Activated CD8-positive, alpha-beta T cell treated with anti-CD3 and anti-CD28 coated beads for 36 hours (primary cell): ENCODE results near the gene KDM5B. TPM values are rescaled to one million over a fixed set of nuclear protein-coding genes. Genes with fewer than 3 reads are reported as not detected.
"Not testable (repeated sequence)": the region's sequence is repeated elsewhere in the genome, so short reads cannot be mapped to it uniquely, and the experiment has no call there.

Experiments used
- ATAC-seq: fragments of 200-7000 bp; cut with Tn5 transposase; one replicate; pipeline ENCODE4 v1.10.0; 2021; ENCODE audit warnings: mild to moderate bottlenecking, moderate library complexity
- CTCF ChIA-PET: fragments of 350-600 bp; sonication (Branson Sonifier 250); formaldehyde crosslinking; loops from one replicate; lab custom pipeline; 2021; ENCODE audit warnings: antibody characterized with exemption; lab: Charles Lee
- POLR2A ChIA-PET: fragments of 350-600 bp; sonication (Branson Sonifier 250); formaldehyde crosslinking; loops from one replicate; lab custom pipeline; 2021; ENCODE audit warnings: antibody characterized with exemption; lab: Charles Lee
- DNase-seq: peaks from one replicate; pipeline ENCODE4 v3.0.0-alpha.2; 2020
- H3K27ac Mint-ChIP-seq: one replicate; pipeline ENCODE4 v1.8.0; 2021; ENCODE audit warnings: mild to moderate bottlenecking, mixed read lengths
- H3K27me3 Mint-ChIP-seq: one replicate; pipeline ENCODE4 v1.8.0; 2021; ENCODE audit warnings: mixed read lengths
- H3K36me3 Mint-ChIP-seq: one replicate; pipeline ENCODE4 v1.8.0; 2021; ENCODE audit warnings: low read depth, mixed read lengths
- H3K4me1 Mint-ChIP-seq: one replicate; pipeline ENCODE4 v1.8.0; 2021; ENCODE audit warnings: low read depth, mixed read lengths
- H3K4me3 Mint-ChIP-seq: one replicate; pipeline ENCODE4 v1.8.0; 2021; ENCODE audit warnings: mild to moderate bottlenecking, moderate library complexity, mixed read lengths
- H3K9me3 Mint-ChIP-seq: one replicate; pipeline ENCODE4 v1.8.0; 2021; ENCODE audit warnings: mixed read lengths
- intact Hi-C: fragments of 100-400 bp; cut with micrococcal nuclease; formaldehyde crosslinking; loops from one replicate; pipeline ENCODE4 v1.10.0; 2022
- total RNA-seq, 2 experiments: library from RNA; stranded (reverse); gene quantifications; one replicate each; pipeline ENCODE4 v1.2.3, GENCODE V29; 2021
- TF ChIP-seq, protein P1 (sequence below): fragments of 200-600 bp; IDR thresholded peaks from one replicate; pipeline ENCODE4 v1.8.0; 2022; ENCODE audit warnings: antibody characterized with exemption, mild to moderate bottlenecking

KDM5B gene
- total RNA-seq, 2 experiments from 2014 or later, result 54.8 to 60.3 TPM

DNA sequence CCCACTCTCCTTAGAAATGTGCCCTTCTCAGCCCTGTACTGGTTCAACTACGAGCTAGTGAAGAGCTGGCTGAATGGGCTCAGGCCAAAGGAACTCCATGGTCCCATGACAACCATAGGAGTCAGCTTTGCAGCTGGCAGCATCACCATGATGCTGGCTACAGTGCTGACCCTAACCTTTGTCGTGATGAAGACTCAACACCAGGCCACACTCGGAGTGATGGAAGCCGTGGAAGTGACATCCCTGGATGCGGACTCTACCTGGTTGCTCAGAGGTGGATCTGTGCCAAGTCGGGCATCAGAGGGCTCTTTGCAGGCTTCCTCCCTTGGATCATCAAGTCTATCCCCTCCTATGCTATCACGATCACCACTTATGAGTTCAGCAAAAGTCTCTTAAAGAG lies 11.6 kb downstream of the KDM5B start:
- H3K27me3 Mint-ChIP-seq, result no peaks in the 10 kb centered on the region
- ATAC-seq (no peak), DNase-seq (no peak)
- POLR2A ChIA-PET, result interaction anchor here (0.7 to 1.6 kb wide), 2 partner anchors 9 to 10 kb away, joined by 3 to 5 read pairs; no protein-coding TSS in a partner anchor
- H3K4me1 Mint-ChIP-seq, result peaks cover 43% of the 10 kb centered on the region
- TF ChIP-seq, protein P1, sequence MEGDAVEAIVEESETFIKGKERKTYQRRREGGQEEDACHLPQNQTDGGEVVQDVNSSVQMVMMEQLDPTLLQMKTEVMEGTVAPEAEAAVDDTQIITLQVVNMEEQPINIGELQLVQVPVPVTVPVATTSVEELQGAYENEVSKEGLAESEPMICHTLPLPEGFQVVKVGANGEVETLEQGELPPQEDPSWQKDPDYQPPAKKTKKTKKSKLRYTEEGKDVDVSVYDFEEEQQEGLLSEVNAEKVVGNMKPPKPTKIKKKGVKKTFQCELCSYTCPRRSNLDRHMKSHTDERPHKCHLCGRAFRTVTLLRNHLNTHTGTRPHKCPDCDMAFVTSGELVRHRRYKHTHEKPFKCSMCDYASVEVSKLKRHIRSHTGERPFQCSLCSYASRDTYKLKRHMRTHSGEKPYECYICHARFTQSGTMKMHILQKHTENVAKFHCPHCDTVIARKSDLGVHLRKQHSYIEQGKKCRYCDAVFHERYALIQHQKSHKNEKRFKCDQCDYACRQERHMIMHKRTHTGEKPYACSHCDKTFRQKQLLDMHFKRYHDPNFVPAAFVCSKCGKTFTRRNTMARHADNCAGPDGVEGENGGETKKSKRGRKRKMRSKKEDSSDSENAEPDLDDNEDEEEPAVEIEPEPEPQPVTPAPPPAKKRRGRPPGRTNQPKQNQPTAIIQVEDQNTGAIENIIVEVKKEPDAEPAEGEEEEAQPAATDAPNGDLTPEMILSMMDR, result no peak
- no peak overlapping the region for H3K4me3 Mint-ChIP-seq
- peaks cover 6% of the 10 kb centered on the region for H3K36me3 Mint-ChIP-seq
- no peaks in the 10 kb centered on the region for H3K9me3 Mint-ChIP-seq
- CTCF ChIA-PET, result interaction anchor here (1.3 to 1.4 kb wide), 2 partner anchors 10 to 56 kb away, joined by 3 read pairs; no protein-coding TSS in a partner anchor
- H3K27ac Mint-ChIP-seq, result no peak overlapping the region
- intact Hi-C loops, result no loop called here

DNA sequence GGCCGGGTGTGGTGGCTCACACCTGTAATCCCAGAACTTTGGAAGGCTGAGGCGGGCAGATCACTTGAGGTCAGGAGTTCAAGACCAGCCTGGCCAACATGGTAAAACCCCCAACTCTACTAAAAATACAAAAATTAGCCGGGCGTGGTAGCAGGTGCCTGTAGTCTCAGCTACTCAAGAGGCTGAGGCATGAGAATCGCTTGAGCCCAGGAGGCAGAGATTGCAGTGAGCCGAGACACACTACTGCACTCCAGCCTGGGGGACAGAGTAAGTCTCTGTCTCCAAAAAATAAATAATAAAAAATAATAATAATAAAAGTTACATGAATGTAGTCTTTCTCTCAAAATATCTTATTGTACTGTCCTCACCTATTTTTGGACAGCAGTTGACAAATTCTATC lies 13.3 kb downstream of the KDM5B start:
- DNase-seq, ATAC-seq, H3K9me3 Mint-ChIP-seq, H3K27me3 Mint-ChIP-seq, H3K36me3 Mint-ChIP-seq, CTCF ChIA-PET, intact Hi-C loops, H3K4me3 Mint-ChIP-seq, H3K27ac Mint-ChIP-seq: not testable (repeated sequence)
- peaks cover 36% of the 10 kb centered on the region for H3K4me1 Mint-ChIP-seq
- POLR2A ChIA-PET, result interaction anchor here (0.7 to 1.6 kb wide), 2 partner anchors 9 to 11 kb away, joined by 3 to 5 read pairs; no protein-coding TSS in a partner anchor

DNA sequence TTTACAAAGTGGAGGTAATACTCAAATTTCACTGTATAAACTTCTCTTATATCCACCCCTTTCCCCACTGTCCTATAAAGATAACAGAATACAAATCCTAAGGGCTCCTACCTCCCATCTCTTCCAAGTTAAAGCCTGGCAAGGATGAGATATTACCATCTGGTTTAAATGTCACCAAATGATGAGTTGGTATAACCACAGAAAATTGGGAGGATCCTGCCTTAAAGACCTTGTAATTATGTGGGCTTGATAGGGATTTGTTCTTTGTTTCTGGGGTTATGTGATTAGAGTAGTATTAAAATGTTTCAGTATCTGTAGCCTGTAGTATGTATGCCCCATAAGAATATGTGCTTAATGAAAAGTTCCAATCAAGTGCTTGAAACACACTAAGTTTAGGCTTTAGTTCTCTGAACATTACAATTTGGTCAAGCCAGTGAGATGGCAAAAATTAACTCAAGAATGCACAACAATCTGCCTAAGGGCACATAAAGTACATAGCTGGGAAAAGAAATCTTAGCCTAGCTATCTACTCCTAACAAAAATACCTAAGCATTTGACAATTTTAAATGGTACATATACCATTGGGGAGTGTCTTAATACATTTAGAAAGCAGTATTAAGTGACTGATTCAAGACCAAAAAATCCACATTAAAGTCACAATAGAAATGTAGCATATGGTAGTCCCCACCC lies 14.0 kb downstream of the KDM5B start:
- intact Hi-C loops, result no loop called here
- no peak for DNase-seq
- Mint-ChIP-seq H3K4me1 (peaks cover 36% of the 10 kb centered on the region), H3K36me3 (no peaks in the 10 kb centered on the region), H3K27ac (no peak overlapping the region), H3K27me3 (no peaks in the 10 kb centered on the region), H3K4me3 (no peak overlapping the region), H3K9me3 (no peaks in the 10 kb centered on the region)
- no peak for ATAC-seq
- POLR2A ChIA-PET, result no interaction called here
- TF ChIP-seq, protein P1, result no peak
- CTCF ChIA-PET, result no interaction called here

DNA sequence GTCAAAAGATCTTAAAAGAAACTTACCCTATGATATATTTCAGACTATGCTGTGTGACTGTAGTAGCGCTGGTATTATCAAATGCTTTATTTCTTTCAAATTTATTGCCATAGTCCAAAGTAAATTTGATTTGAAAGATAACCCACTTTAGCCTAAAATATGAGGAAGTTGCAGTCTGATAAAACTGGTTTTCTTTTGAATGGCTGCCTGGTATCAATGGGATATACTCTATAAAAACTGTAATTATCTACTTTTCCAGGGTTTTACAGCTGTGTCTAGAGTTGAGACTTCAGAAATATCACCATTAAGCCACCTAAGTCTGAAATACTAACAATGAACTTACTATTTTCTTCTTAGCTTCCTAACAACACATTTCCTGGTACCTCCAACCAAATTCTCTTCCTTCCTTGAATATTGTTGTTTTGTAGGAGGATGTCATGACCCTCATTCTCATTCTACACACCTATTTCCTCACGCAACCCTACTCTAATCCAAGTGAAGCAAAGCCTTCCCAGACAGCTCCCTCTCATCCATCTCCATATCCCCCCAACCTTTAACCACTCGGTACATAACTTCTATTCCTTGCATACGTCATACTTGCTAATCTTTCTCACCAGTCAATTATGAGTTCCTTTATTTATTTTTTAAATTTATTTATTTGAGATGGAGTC lies 17.0 kb downstream of the KDM5B start:
- no peaks in the 10 kb centered on the region for H3K27me3 Mint-ChIP-seq
- intact Hi-C loops, result no loop called here
- peaks cover 3% of the 10 kb centered on the region for H3K36me3 Mint-ChIP-seq
- no peaks in the 10 kb centered on the region for H3K9me3 Mint-ChIP-seq
- no peak overlapping the region for H3K4me3 Mint-ChIP-seq
- no peak overlapping the region for H3K27ac Mint-ChIP-seq
- CTCF ChIA-PET, result interaction anchor here (0.8 to 1.5 kb wide), 2 partner anchors 9 to 208 kb away, joined by 3 to 4 read pairs; no protein-coding TSS in a partner anchor
- H3K4me1 Mint-ChIP-seq, result peaks cover 23% of the 10 kb centered on the region
- TF ChIP-seq, protein P1, result no peak
- no peak for DNase-seq
- POLR2A ChIA-PET, result interaction anchor here (1.0 kb wide), 1 partner anchor 61 kb away, joined by 3 read pairs; no protein-coding TSS in a partner anchor
- no peak for ATAC-seq

DNA sequence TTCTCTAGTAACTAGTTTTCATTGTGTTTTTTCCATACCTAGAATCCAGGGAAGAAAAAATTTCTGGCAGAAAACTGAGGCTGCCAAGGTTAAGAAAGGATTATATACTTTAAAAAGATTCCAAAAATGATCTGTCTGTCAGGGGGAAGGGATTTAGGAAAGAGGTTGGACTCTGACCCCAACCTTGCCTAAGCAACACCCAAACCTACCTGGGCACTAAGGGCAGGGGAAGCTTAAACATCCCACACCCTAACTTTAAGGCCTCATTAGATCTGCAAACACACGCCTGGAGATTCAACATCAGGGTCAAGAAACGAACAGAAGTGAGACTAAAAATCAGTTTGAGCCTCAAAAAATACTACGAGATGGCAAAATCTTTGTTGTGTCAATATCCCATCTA lies 19.4 kb downstream of the KDM5B start:
- no peak overlapping the region for H3K4me3 Mint-ChIP-seq
- H3K27ac Mint-ChIP-seq, result no peak overlapping the region
- TF ChIP-seq, protein P1, result no peak
- ATAC-seq (no peak), DNase-seq (no peak)
- intact Hi-C loops, result no loop called here
- H3K9me3 Mint-ChIP-seq, result no peaks in the 10 kb centered on the region
- POLR2A ChIA-PET, result interaction anchor here (0.7 kb wide), 1 partner anchor 53 kb away, joined by 4 read pairs; no protein-coding TSS in a partner anchor
- H3K4me1 Mint-ChIP-seq, result peaks cover 25% of the 10 kb centered on the region
- CTCF ChIA-PET, result interaction anchor here (2.8 kb wide), 1 partner anchor 9 kb away, joined by 8 read pairs; no protein-coding TSS in a partner anchor
- no peaks in the 10 kb centered on the region for H3K27me3 Mint-ChIP-seq
- H3K36me3 Mint-ChIP-seq, result peaks cover 3% of the 10 kb centered on the region
